ENCODE results near the gene CS.

DNA sequence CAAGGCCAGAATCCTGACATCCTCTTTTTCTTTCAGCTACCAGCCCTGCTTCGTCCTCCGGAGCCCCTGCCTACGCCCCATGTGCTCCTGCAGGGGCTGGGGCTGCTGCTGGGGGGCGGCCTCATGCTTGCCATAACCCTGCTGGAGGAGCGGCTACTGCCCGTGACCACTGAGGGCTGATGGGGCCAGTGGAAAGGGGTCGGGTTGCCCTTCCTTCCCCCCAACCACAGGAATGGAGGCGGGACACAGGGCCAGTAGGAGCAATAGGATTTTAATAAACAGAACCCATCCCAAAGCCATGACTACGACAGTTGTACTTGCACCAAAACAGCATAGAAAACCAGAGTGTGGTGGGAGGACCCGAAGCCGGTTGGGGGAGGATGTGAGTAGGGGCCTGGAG lies 62.6 kb downstream of the CS start:
- no peak for TF ChIP-seq PATZ1 (CRISPR knock-in tag; IDR thresholded peaks at IDR 0.05; ENCODE audit: borderline replicate concordance)
- TF ChIP-seq TOX (CRISPR knock-in tag; IDR thresholded peaks at IDR 0.05; ENCODE audit: borderline replicate concordance), result no peak
- TF ChIP-seq, protein P1, sequence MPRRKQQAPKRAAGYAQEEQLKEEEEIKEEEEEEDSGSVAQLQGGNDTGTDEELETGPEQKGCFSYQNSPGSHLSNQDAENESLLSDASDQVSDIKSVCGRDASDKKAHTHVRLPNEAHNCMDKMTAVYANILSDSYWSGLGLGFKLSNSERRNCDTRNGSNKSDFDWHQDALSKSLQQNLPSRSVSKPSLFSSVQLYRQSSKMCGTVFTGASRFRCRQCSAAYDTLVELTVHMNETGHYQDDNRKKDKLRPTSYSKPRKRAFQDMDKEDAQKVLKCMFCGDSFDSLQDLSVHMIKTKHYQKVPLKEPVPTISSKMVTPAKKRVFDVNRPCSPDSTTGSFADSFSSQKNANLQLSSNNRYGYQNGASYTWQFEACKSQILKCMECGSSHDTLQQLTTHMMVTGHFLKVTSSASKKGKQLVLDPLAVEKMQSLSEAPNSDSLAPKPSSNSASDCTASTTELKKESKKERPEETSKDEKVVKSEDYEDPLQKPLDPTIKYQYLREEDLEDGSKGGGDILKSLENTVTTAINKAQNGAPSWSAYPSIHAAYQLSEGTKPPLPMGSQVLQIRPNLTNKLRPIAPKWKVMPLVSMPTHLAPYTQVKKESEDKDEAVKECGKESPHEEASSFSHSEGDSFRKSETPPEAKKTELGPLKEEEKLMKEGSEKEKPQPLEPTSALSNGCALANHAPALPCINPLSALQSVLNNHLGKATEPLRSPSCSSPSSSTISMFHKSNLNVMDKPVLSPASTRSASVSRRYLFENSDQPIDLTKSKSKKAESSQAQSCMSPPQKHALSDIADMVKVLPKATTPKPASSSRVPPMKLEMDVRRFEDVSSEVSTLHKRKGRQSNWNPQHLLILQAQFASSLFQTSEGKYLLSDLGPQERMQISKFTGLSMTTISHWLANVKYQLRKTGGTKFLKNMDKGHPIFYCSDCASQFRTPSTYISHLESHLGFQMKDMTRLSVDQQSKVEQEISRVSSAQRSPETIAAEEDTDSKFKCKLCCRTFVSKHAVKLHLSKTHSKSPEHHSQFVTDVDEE (CRISPR knock-in tag; IDR thresholded peaks at IDR 0.05), result no peak
- no peak for TF ChIP-seq ARNTL (CRISPR knock-in tag; IDR thresholded peaks at IDR 0.05; ENCODE audit: borderline replicate concordance, low read depth)
- TF ChIP-seq CREB5 (CRISPR knock-in tag; IDR thresholded peaks at IDR 0.05; ENCODE audit: low read depth), result no peak
- TF ChIP-seq ZNF8 (CRISPR knock-in tag; IDR thresholded peaks at IDR 0.05), result no peak
- no peak for TF ChIP-seq CSDC2 (CRISPR knock-in tag; IDR thresholded peaks at IDR 0.05)
- no peak for TF ChIP-seq ZFP30 (CRISPR knock-in tag; IDR thresholded peaks at IDR 0.05)
- no peak for TF ChIP-seq GLIS3 (CRISPR knock-in tag; IDR thresholded peaks at IDR 0.05)
- TF ChIP-seq BACH2 (CRISPR knock-in tag; IDR thresholded peaks at IDR 0.05; ENCODE audit: borderline replicate concordance), result no peak

Data from SK-N-SH treated with all-trans-retinoic acid at 6 μM for 48 hours (cell line).